GM23338 (cell line): Measurements from ENCODE around the gene STOM. TPM values are rescaled to one million over a fixed set of nuclear protein-coding genes. Genes with fewer than 3 reads are reported as not detected.
A peak's percentile ranks its signal among the peaks of the same experiment; 100 is the strongest.

Source experiments
- ATAC-seq: fragments of 200-7000 bp; cut with Tn5 transposase; 3 replicates; pipeline ENCODE4 v1.9.1; 2020
- DNase-seq: peaks from one replicate; pipeline ENCODE4 v3.0.0-alpha.2; 2015; ENCODE audit warnings: low spot score
- H2AFZ ChIP-seq: fragments of 200-600 bp; sonication (generic); 2 replicates; pipeline ENCODE4 v1.8.0; 2016; ENCODE audit warnings: antibody characterized with exemption, mild to moderate bottlenecking, moderate library complexity
- H3F3A ChIP-seq: fragments of 200-600 bp; sonication (generic); replicated peaks from 2 replicates; pipeline ENCODE4 v1.8.0; 2017; ENCODE audit warnings: antibody characterized with exemption, mixed run types, low read depth
- H3K27ac ChIP-seq: fragments of 200-600 bp; sonication (generic); 2 replicates; pipeline ENCODE4 v1.6.1; 2016; ENCODE audit warnings: low read depth
- H3K27me3 ChIP-seq: fragments of 200-600 bp; sonication (generic); 2 replicates; pipeline ENCODE4 v1.8.0; 2016; ENCODE audit warnings: mild to moderate bottlenecking, mixed run types, moderate library complexity; ENCODE audit not compliant: insufficient read depth
- H3K36me3 ChIP-seq: fragments of 200-600 bp; sonication (generic); 2 replicates; pipeline ENCODE4 v1.8.0; 2016; ENCODE audit warnings: mild to moderate bottlenecking; ENCODE audit not compliant: insufficient read depth
- H3K4me1 ChIP-seq: fragments of 200-600 bp; sonication (generic); 2 replicates; pipeline ENCODE4 v1.8.0; 2016; ENCODE audit warnings: mild to moderate bottlenecking, moderate library complexity; ENCODE audit not compliant: insufficient read depth
- H3K4me2 ChIP-seq: fragments of 200-600 bp; sonication (generic); 2 replicates; pipeline ENCODE4 v1.7.1; 2017; ENCODE audit warnings: mixed run types
- H3K4me3 ChIP-seq: fragments of 200-600 bp; sonication (generic); 2 replicates; pipeline ENCODE4 v1.6.1; 2016; ENCODE audit warnings: mixed run types
- H3K79me2 ChIP-seq: fragments of 200-600 bp; sonication (generic); replicated peaks from 2 replicates; pipeline ENCODE4 v1.8.0; 2017; ENCODE audit warnings: mild to moderate bottlenecking; ENCODE audit not compliant: insufficient read depth
- H3K9me2 ChIP-seq: fragments of 200-600 bp; sonication (generic); 2 replicates; pipeline ENCODE4 v1.8.0; 2017; ENCODE audit not compliant: insufficient read depth
- H4K20me1 ChIP-seq: fragments of 200-600 bp; sonication (generic); replicated peaks from 2 replicates; pipeline ENCODE4 v1.8.0; 2017; ENCODE audit warnings: mild to moderate bottlenecking; ENCODE audit not compliant: insufficient read depth
- H3K27ac Mint-ChIP-seq: 2 replicates; pipeline ENCODE4 v1.8.0; 2020; ENCODE audit warnings: inconsistent platforms, mild to moderate bottlenecking, moderate library complexity, mixed read lengths
- H3K27me3 Mint-ChIP-seq: 3 replicates; pipeline ENCODE4 v1.8.0; 2022; ENCODE audit warnings: low read depth, mild to moderate bottlenecking, moderate library complexity, mixed read lengths, inconsistent platforms; ENCODE audit not compliant: insufficient read depth, poor library complexity
- H3K36me3 Mint-ChIP-seq: 3 replicates; pipeline ENCODE4 v1.8.0; 2021; ENCODE audit warnings: low read depth, mild to moderate bottlenecking, inconsistent platforms, moderate library complexity, mixed read lengths
- H3K4me1 Mint-ChIP-seq: 3 replicates; pipeline ENCODE4 v1.8.0; 2020; ENCODE audit warnings: mild to moderate bottlenecking, inconsistent platforms, mixed read lengths
- H3K4me3 Mint-ChIP-seq: 3 replicates; pipeline ENCODE4 v1.8.0; 2021; ENCODE audit warnings: moderate library complexity, mild to moderate bottlenecking, inconsistent platforms, mixed read lengths
- H3K9me3 Mint-ChIP-seq: 3 replicates; pipeline ENCODE4 v1.8.0; 2020; ENCODE audit warnings: moderate library complexity, mild to moderate bottlenecking, inconsistent platforms, mixed read lengths
- CREB1 ChIP-seq: fragments of 250-450 bp; sonication (Bioruptor Pico); IDR thresholded peaks from 2 replicates; pipeline ENCODE4 v1.5.0; 2020; ENCODE audit warnings: low read depth, mild to moderate bottlenecking, moderate library complexity
- EZH2 ChIP-seq: fragments of 200-600 bp; sonication (generic); IDR thresholded peaks from one replicate; pipeline ENCODE4 v1.8.0; 2017; ENCODE audit warnings: antibody characterized with exemption, mild to moderate bottlenecking, low read depth; ENCODE audit not compliant: unreplicated experiment
- EZH2phosphoT487 ChIP-seq: fragments of 200-600 bp; sonication (generic); IDR thresholded peaks from one replicate; pipeline ENCODE4 v1.8.1; 2018; ENCODE audit warnings: antibody characterized with exemption; ENCODE audit not compliant: unreplicated experiment
- JUNB ChIP-seq: IDR thresholded peaks from one replicate; pipeline ENCODE4 v1.6.1; 2016; ENCODE audit warnings: antibody characterized with exemption; ENCODE audit not compliant: unreplicated experiment
- NANOG ChIP-seq: IDR thresholded peaks from 2 replicates; pipeline ENCODE4 v1.6.1; 2016; ENCODE audit warnings: antibody characterized with exemption, borderline replicate concordance
- STAT1 ChIP-seq: IDR thresholded peaks from one replicate; pipeline ENCODE4 v1.6.1; 2016; ENCODE audit warnings: antibody characterized with exemption; ENCODE audit not compliant: unreplicated experiment
- ZNF114 ChIP-seq: fragments of 250-450 bp; sonication (Bioruptor Pico); IDR thresholded peaks from 2 replicates; pipeline ENCODE4 v1.5.0; 2020; ENCODE audit warnings: mild to moderate bottlenecking, moderate library complexity
- polyA plus RNA-seq: library from polyadenylated mRNA; unstranded; fragments of >200 nt; fragmentation: Nextera tagmentation; extraction: Ambion mirVana; gene quantifications from 2 replicates; pipeline ENCODE4 v1.2.1, GENCODE V29; 2016
- total RNA-seq: library from RNA; depleted of rRNA; stranded (reverse); fragments of >200 nt; shearing (Covaris generic); gene quantifications from 2 replicates; pipeline ENCODE4 v1.2.3, GENCODE V29; 2014
- TF ChIP-seq, protein P1 (sequence below): IDR thresholded peaks from 2 replicates; pipeline ENCODE4 v1.6.1; 2016; ENCODE audit warnings: antibody characterized with exemption
- TF ChIP-seq, protein P2 (sequence below): fragments of 250-450 bp; sonication (Bioruptor Pico); IDR thresholded peaks from 2 replicates; pipeline ENCODE4 v1.5.0; 2020; ENCODE audit warnings: mild to moderate bottlenecking, moderate library complexity

The STOM gene
- total and polyA plus RNA-seq, 2 experiments from 2014 or later = 29.4 to 51.1 TPM

DNA sequence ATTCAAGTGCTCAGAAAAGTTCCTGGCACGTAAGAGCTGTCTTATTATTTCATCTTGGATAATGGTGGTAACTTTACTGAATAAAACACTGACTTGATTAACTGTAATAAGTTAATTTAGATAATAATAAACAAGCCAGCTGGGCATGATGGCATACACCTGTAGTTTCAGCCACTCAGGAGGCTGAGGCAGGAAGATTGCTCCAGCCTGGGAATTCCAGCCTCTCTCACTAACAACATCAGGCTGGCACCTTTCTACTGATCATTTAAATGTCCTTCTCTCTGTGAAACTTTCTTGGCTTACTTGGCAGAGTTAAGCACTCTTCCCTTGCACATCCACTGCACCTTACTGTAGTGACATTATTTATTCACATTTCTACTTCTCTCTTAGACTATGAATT, 20.0 kb downstream of the STOM start:
- Histone ChIP-seq H3K27ac (no peak overlapping the region), H3K4me1 (peaks cover 15% of the 10 kb centered on the region), H3K36me3 (peaks cover 7% of the 10 kb centered on the region; the same call in 1 of the 2 replicates), H3F3A (no peaks in the 10 kb centered on the region), H3K4me2 (no peak overlapping the region), H2AFZ (no peak overlapping the region), H3K27me3 (no peaks in the 10 kb centered on the region), H3K79me2 (no peaks in the 10 kb centered on the region), H3K4me3 (no peak overlapping the region), H3K9me2 (no peaks in the 10 kb centered on the region), H4K20me1 (no peaks in the 10 kb centered on the region)
- DNase-seq = no peak
- no peak overlapping the region for H3K27ac Mint-ChIP-seq
- no peaks in the 10 kb centered on the region for H3K9me3 Mint-ChIP-seq
- H3K36me3 Mint-ChIP-seq = no peaks in the 10 kb centered on the region; the same call in 2 of the 3 replicates
- peaks cover 13% of the 10 kb centered on the region for H3K4me1 Mint-ChIP-seq
- no peak for ATAC-seq
- no peak overlapping the region for H3K4me3 Mint-ChIP-seq
- TF ChIP-seq, protein P1, sequence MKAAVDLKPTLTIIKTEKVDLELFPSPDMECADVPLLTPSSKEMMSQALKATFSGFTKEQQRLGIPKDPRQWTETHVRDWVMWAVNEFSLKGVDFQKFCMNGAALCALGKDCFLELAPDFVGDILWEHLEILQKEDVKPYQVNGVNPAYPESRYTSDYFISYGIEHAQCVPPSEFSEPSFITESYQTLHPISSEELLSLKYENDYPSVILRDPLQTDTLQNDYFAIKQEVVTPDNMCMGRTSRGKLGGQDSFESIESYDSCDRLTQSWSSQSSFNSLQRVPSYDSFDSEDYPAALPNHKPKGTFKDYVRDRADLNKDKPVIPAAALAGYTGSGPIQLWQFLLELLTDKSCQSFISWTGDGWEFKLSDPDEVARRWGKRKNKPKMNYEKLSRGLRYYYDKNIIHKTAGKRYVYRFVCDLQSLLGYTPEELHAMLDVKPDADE = no peak
- TF ChIP-seq EZH2phosphoT487 = no peak
- TF ChIP-seq CREB1 (CRISPR knock-in tag) = no peak
- no peaks in the 10 kb centered on the region for H3K27me3 Mint-ChIP-seq

DNA sequence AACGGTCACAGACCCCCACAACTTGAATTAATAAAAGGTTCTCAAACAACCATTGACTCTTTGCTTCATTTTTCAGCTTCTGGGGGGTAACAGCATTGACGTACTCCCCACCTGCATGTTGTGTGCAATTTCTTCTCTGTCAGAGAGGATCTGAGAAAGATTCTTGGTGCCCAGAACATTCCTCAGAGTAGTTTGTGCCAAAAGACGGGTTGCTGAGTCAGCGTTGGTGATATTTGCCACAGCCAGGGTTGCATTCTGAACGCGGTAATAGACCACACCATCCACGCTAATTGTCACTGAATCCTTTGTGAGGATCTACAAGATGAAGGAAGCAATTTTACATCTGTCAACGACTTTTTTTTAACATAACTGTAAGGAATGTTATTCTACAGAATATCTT, 21.0 kb downstream of the STOM start:
- no peak overlapping the region for H3K27ac ChIP-seq
- ATAC-seq (no peak), DNase-seq (no peak)
- no peak overlapping the region for H2AFZ ChIP-seq
- no peak overlapping the region for H3K4me3 ChIP-seq
- H3K36me3 ChIP-seq = peaks cover 10% of the 10 kb centered on the region; the same call in 1 of the 2 replicates
- Mint-ChIP-seq H3K27ac (peak overlapping the region; percentile 87; the same call in 1 of the 2 replicates), H3K4me3 (no peak overlapping the region), H3K9me3 (no peaks in the 10 kb centered on the region), H3K36me3 (no peaks in the 10 kb centered on the region; the same call in 2 of the 3 replicates), H3K27me3 (no peaks in the 10 kb centered on the region), H3K4me1 (peaks cover 10% of the 10 kb centered on the region)
- no peaks in the 10 kb centered on the region for H3K27me3 ChIP-seq
- TF ChIP-seq NANOG (no peak), EZH2 (no peak), CREB1 (CRISPR knock-in tag) (no peak), EZH2phosphoT487 (no peak), ZNF114 (CRISPR knock-in tag) (no peak), STAT1 (no peak), JUNB (no peak)
- TF ChIP-seq, protein P1 = no peak
- TF ChIP-seq, protein P2, sequence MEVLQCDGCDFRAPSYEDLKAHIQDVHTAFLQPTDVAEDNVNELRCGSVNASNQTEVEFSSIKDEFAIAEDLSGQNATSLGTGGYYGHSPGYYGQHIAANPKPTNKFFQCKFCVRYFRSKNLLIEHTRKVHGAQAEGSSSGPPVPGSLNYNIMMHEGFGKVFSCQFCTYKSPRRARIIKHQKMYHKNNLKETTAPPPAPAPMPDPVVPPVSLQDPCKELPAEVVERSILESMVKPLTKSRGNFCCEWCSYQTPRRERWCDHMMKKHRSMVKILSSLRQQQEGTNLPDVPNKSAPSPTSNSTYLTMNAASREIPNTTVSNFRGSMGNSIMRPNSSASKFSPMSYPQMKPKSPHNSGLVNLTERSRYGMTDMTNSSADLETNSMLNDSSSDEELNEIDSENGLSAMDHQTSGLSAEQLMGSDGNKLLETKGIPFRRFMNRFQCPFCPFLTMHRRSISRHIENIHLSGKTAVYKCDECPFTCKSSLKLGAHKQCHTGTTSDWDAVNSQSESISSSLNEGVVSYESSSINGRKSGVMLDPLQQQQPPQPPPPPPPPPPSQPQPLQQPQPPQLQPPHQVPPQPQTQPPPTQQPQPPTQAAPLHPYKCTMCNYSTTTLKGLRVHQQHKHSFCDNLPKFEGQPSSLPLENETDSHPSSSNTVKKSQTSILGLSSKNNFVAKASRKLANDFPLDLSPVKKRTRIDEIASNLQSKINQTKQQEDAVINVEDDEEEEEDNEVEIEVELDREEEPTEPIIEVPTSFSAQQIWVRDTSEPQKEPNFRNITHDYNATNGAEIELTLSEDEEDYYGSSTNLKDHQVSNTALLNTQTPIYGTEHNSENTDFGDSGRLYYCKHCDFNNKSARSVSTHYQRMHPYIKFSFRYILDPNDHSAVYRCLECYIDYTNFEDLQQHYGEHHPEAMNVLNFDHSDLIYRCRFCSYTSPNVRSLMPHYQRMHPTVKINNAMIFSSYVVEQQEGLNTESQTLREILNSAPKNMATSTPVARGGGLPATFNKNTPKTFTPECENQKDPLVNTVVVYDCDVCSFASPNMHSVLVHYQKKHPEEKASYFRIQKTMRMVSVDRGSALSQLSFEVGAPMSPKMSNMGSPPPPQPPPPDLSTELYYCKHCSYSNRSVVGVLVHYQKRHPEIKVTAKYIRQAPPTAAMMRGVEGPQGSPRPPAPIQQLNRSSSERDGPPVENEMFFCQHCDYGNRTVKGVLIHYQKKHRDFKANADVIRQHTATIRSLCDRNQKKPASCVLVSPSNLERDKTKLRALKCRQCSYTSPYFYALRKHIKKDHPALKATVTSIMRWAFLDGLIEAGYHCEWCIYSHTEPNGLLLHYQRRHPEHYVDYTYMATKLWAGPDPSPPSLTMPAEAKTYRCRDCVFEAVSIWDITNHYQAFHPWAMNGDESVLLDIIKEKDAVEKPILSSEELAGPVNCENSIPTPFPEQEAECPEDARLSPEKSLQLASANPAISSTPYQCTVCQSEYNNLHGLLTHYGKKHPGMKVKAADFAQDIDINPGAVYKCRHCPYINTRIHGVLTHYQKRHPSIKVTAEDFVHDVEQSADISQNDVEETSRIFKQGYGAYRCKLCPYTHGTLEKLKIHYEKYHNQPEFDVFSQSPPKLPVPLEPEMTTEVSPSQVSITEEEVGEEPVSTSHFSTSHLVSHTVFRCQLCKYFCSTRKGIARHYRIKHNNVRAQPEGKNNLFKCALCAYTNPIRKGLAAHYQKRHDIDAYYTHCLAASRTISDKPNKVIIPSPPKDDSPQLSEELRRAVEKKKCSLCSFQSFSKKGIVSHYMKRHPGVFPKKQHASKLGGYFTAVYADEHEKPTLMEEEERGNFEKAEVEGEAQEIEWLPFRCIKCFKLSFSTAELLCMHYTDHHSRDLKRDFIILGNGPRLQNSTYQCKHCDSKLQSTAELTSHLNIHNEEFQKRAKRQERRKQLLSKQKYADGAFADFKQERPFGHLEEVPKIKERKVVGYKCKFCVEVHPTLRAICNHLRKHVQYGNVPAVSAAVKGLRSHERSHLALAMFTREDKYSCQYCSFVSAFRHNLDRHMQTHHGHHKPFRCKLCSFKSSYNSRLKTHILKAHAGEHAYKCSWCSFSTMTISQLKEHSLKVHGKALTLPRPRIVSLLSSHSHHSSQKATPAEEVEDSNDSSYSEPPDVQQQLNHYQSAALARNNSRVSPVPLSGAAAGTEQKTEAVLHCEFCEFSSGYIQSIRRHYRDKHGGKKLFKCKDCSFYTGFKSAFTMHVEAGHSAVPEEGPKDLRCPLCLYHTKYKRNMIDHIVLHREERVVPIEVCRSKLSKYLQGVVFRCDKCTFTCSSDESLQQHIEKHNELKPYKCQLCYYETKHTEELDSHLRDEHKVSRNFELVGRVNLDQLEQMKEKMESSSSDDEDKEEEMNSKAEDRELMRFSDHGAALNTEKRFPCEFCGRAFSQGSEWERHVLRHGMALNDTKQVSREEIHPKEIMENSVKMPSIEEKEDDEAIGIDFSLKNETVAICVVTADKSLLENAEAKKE (CRISPR knock-in tag) = no peak
- H3K4me2 ChIP-seq = no peak overlapping the region
- H3F3A ChIP-seq = no peaks in the 10 kb centered on the region
- H3K79me2 ChIP-seq = no peaks in the 10 kb centered on the region
- H4K20me1 ChIP-seq = no peaks in the 10 kb centered on the region
- H3K9me2 ChIP-seq = no peaks in the 10 kb centered on the region
- peaks cover 7% of the 10 kb centered on the region for H3K4me1 ChIP-seq
